Endothelial cell of umbilical vein (primary cell): ENCODE data around the gene PRR15L.

Source experiments
- CTCF ChIP-seq, 2 donors: IDR thresholded peaks; 1 replicate in 1 of 2; 2 replicates in 1 of 2; pipeline ENCODE4 v1.5.1; 2011; ENCODE audit warnings: low read length in 2 of 2, mild to moderate bottlenecking in 2 of 2, moderate library complexity in 2 of 2, control low read depth in 1 of 2, inconsistent platforms in 1 of 2, low read depth in 1 of 2; ENCODE audit not compliant: insufficient read depth in 1 of 2; ENCODE audit errors: extremely low read depth in 1 of 2
- EZH2 ChIP-seq: IDR thresholded peaks from 2 replicates; pipeline ENCODE4 v1.6.1; 2012; ENCODE audit warnings: borderline replicate concordance, low read depth, mild to moderate bottlenecking, moderate library complexity, low read length, inconsistent platforms; ENCODE audit not compliant: severe bottlenecking
- FOS ChIP-seq: IDR thresholded peaks from 2 replicates; pipeline ENCODE4 v1.6.1; 2011; ENCODE audit warnings: mild to moderate bottlenecking, low read length, moderate library complexity, borderline replicate concordance; ENCODE audit not compliant: insufficient read depth
- JUN ChIP-seq: IDR thresholded peaks from 2 replicates; pipeline ENCODE4 v1.6.1; 2011; ENCODE audit warnings: borderline replicate concordance, low read depth; ENCODE audit not compliant: insufficient read length, insufficient read depth
- MYC ChIP-seq: IDR thresholded peaks from one replicate; pipeline ENCODE4 v1.6.1; 2011; ENCODE audit warnings: mild to moderate bottlenecking, low read depth, low read length
- POLR2A ChIP-seq: IDR thresholded peaks from 2 replicates; pipeline ENCODE4 v1.6.1; 2012; ENCODE audit warnings: low read depth, mild to moderate bottlenecking, control low read depth, low read length
- POLR2AphosphoS5 ChIP-seq: IDR thresholded peaks from 2 replicates; pipeline ENCODE4 v1.6.1; 2012; ENCODE audit warnings: low read depth, mild to moderate bottlenecking, control low read depth, low read length, moderate library complexity; ENCODE audit not compliant: insufficient read depth
- TF ChIP-seq, protein P1 (sequence below): IDR thresholded peaks from 2 replicates; pipeline ENCODE4 v1.6.1; 2011; ENCODE audit not compliant: insufficient read depth, insufficient read length

GRCh38 chr17:47967607-47968252 is 10.0 kb upstream of the PRR15L start:
- TF ChIP-seq CTCF (IDR thresholded peaks at IDR 0.05; ENCODE audit: extremely low read depth in 1 of 2, insufficient read depth in 1 of 2, low read depth in 1 of 2, low read length in 2 of 2) (no peak), POLR2AphosphoS5 (no peak), EZH2 (no peak), POLR2A (no peak), FOS (peak; percentile 58), JUN (no peak), MYC (no peak)
- TF ChIP-seq, protein P1, sequence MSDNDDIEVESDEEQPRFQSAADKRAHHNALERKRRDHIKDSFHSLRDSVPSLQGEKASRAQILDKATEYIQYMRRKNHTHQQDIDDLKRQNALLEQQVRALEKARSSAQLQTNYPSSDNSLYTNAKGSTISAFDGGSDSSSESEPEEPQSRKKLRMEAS = no peak
